GM18858 (cell line): ENCODE results near the gene HCN2.

Experiments used
- ATAC-seq: cut with Tn5 transposase; IDR thresholded peaks from one replicate; pipeline ENCODE4 v1.9.1; 2021; ENCODE audit not compliant: unreplicated experiment

The HCN2 gene

GRCh38 chr19:633786-634639 is 44.3 kb downstream of the HCN2 start:
- no peak for ATAC-seq

GRCh38 chr19:634975-635652 is 45.4 kb downstream of the HCN2 start:
- no peak for ATAC-seq

GRCh38 chr19:638906-639252 is 49.2 kb downstream of the HCN2 start:
- no peak for ATAC-seq

- no peak for ATAC-seq
Measured at GRCh38 chr19:639253-640160, 49.8 kb downstream of the HCN2 start, which contains the start of gene FGF22. FGF22 (plus strand) TSS chr19:639879; CDS start chr19:639926, 47 bp downstream.

GRCh38 chr19:640161-640558 is 50.5 kb downstream of the HCN2 start:
- ATAC-seq = no peak

GRCh38 chr19:640606-641189 is 51.0 kb downstream of the HCN2 start:
- no peak for ATAC-seq

GRCh38 chr19:641702-642101 is 52.0 kb downstream of the HCN2 start:
- ATAC-seq = no peak

GRCh38 chr19:642767-643727 is 53.4 kb downstream of the HCN2 start:
- ATAC-seq = no peak

GRCh38 chr19:643736-644135 is 54.1 kb downstream of the HCN2 start:
- ATAC-seq = no peak

- no peak for ATAC-seq
Measured at GRCh38 chr19:644363-644762, 54.7 kb downstream of the HCN2 start.

GRCh38 chr19:644789-645188 is 55.1 kb downstream of the HCN2 start:
- ATAC-seq = no peak

GRCh38 chr19:645912-646778 is 56.5 kb downstream of the HCN2 start:
- ATAC-seq = no peak

GRCh38 chr19:646779-647565 is 57.3 kb downstream of the HCN2 start:
- no peak for ATAC-seq

- no peak for ATAC-seq
Measured at GRCh38 chr19:647566-648284, 58.0 kb downstream of the HCN2 start.

- ATAC-seq = no peak
Measured at GRCh38 chr19:648305-648704, 58.6 kb downstream of the HCN2 start.

- ATAC-seq = no peak
Measured at GRCh38 chr19:648904-649801, 59.5 kb downstream of the HCN2 start.
